Kidney (tissue), 14 donors: ENCODE data around the gene DHFR2. TPM values are rescaled to one million over a fixed set of nuclear protein-coding genes. Genes with fewer than 3 reads are reported as not detected.

Source experiments
- DNase-seq, 5 donors: peaks; one replicate each; pipeline ENCODE4 v3.0.0-alpha.2; 2013 to 2020
- FAIRE-seq: peaks from 2 replicates; lab custom pipeline; 2012; peaks lifted over from hg19 to GRCh38; lab: Jason Lieb, UNC
- H3K27ac ChIP-seq, 2 donors: one replicate each; pipeline ENCODE4 v1.7.0; 2013; ENCODE audit warnings: low read depth in 2 of 2, low read length in 2 of 2, inconsistent platforms in 1 of 2
- H3K27me3 ChIP-seq: one replicate; pipeline ENCODE4 v1.7.1; 2013; ENCODE audit warnings: low read length, inconsistent platforms; ENCODE audit not compliant: control insufficient read depth, insufficient read depth
- H3K36me3 ChIP-seq, 3 donors: one replicate each; pipeline versions ENCODE4 v1.7.0 to v1.7.1; 2013; ENCODE audit warnings: low read length in 3 of 3, control low read depth in 1 of 3, inconsistent platforms in 1 of 3; ENCODE audit not compliant: insufficient read depth in 3 of 3, control insufficient read depth in 2 of 3
- H3K4me1 ChIP-seq, 3 donors: one replicate each; pipeline versions ENCODE4 v1.7.0 to v1.7.1; 2013; ENCODE audit warnings: low read length in 3 of 3, inconsistent platforms in 1 of 3, low read depth in 1 of 3; ENCODE audit not compliant: control insufficient read depth in 2 of 3, insufficient read depth in 2 of 3
- H3K4me3 ChIP-seq, 3 donors: one replicate each; pipeline versions ENCODE4 v1.7.0 to v1.8.1; 2013; ENCODE audit warnings: low read length in 3 of 3, control low read depth in 1 of 3, inconsistent platforms in 1 of 3
- H3K9ac ChIP-seq, 3 donors: one replicate each; pipeline versions ENCODE4 v1.7.0 to v1.7.1; 2013; ENCODE audit warnings: low read length in 3 of 3, control low read depth in 1 of 3, inconsistent platforms in 1 of 3
- H3K9me3 ChIP-seq, 3 donors: one replicate each; pipeline versions ENCODE4 v1.7.0 to v1.7.1; 2013; ENCODE audit warnings: low read length in 3 of 3, control low read depth in 1 of 3, inconsistent platforms in 1 of 3; ENCODE audit not compliant: control insufficient read depth in 2 of 3, insufficient read depth in 1 of 3
- intact Hi-C: fragments of 100-400 bp; cut with DNase I; formaldehyde crosslinking; loops from one replicate; pipeline ENCODE4 v1.11.1; 2022
- polyA plus RNA-seq: library from polyadenylated mRNA; stranded (reverse); fragments of 350-450 nt; fragmentation: Illumina TruSeq; extraction: RNeasy Lipid Tissue Mini Kit (QIAGEN cat#74804); gene quantifications from one replicate; pipeline ENCODE4 v1.2.3, GENCODE V29; 2014; ENCODE audit warnings: low read depth, low replicate concordance; ENCODE audit not compliant: insufficient read depth
- total RNA-seq: library from RNA; stranded (reverse); fragmentation: NEBNext Ultra II Directional; extraction: Animal tissue kit (Norgen Biotek cat#: 25700); gene quantifications from one replicate; pipeline ENCODE4 v1.2.1, GENCODE V29; 2021
- TF ChIP-seq, protein P1 (sequence below): IDR thresholded peaks from 3 replicates; pipeline ENCODE4 v1.5.1; 2012; ENCODE audit warnings: mild to moderate bottlenecking, moderate library complexity, borderline replicate concordance; ENCODE audit not compliant: insufficient read depth; ENCODE audit errors: extremely low read depth
- donor health status: control.
- donor health status: control.
- donor health status: control.
- donor health status: control.
- donor health status: control.
- donor health status: DM: yes; HTN: yes; CAD: no.
- donor health status: Normal renal cell carcinoma (clear cell type).

The DHFR2 gene
- total and polyA plus RNA-seq, 2 donors from 2014 or later, result 4.0 to 9.9 TPM

DNA sequence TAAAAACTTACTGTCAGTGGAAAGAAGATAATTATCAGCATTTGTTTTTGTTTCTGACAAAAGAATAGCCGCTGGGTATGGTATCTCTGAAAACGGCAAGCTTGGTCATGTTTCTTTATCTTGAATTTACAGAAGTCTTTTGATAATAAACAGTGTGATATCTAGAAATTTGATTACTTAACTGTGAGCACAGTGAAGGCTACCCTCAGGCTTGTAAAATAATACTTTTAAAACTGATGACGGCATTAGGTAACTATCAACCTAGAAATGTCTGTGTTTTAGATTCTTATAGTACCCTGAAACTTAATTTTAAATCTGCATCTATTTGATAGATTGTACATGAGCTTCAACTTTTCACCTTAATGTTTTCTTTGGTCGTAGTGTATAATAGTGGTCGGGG is 43.6 kb upstream of the DHFR2 start:
- Histone ChIP-seq H3K9me3 (no peaks in the 10 kb centered on the region), H3K4me1 (no peaks in the 10 kb centered on the region), H3K4me3 (no peak overlapping the region), H3K36me3 (no peaks in the 10 kb centered on the region), H3K9ac (no peak overlapping the region), H3K27ac (no peak overlapping the region), H3K27me3 (no peaks in the 10 kb centered on the region)
- intact Hi-C loops, result no loop called here
- FAIRE-seq, result no peak
- DNase-seq, result no peak
- TF ChIP-seq, protein P1, sequence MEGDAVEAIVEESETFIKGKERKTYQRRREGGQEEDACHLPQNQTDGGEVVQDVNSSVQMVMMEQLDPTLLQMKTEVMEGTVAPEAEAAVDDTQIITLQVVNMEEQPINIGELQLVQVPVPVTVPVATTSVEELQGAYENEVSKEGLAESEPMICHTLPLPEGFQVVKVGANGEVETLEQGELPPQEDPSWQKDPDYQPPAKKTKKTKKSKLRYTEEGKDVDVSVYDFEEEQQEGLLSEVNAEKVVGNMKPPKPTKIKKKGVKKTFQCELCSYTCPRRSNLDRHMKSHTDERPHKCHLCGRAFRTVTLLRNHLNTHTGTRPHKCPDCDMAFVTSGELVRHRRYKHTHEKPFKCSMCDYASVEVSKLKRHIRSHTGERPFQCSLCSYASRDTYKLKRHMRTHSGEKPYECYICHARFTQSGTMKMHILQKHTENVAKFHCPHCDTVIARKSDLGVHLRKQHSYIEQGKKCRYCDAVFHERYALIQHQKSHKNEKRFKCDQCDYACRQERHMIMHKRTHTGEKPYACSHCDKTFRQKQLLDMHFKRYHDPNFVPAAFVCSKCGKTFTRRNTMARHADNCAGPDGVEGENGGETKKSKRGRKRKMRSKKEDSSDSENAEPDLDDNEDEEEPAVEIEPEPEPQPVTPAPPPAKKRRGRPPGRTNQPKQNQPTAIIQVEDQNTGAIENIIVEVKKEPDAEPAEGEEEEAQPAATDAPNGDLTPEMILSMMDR, result no peak

DNA sequence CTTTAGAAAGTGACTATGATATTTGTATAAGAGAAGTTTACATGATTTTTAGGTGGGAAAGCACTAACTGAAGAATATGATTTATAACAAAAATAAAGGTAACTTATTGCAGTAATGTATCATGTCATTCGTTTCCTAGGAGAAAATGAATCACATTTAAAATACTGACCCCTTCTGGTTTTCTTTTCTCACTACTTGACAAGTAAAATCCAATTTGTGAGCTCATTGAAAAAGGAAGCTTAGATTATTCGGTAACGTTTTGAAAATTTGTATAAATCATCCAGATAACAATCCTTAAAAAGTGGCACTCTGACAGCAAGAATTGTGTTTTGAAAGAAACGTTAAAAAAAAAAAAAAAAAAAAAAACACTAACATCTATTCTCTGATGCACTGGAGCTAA is 39.1 kb upstream of the DHFR2 start:
- Histone ChIP-seq H3K27me3 (no peaks in the 10 kb centered on the region), H3K9ac (no peak overlapping the region), H3K36me3 (peaks cover 0 to 5% (median 5%) of the 10 kb centered on the region in 3 donors), H3K27ac (no peak overlapping the region), H3K9me3 (no peaks in the 10 kb centered on the region), H3K4me1 (no peaks in the 10 kb centered on the region), H3K4me3 (no peak overlapping the region)
- DNase-seq, result no peak
- peak; percentile 37 for FAIRE-seq
- intact Hi-C loops, result no loop called here
- TF ChIP-seq, protein P1, result no peak

DNA sequence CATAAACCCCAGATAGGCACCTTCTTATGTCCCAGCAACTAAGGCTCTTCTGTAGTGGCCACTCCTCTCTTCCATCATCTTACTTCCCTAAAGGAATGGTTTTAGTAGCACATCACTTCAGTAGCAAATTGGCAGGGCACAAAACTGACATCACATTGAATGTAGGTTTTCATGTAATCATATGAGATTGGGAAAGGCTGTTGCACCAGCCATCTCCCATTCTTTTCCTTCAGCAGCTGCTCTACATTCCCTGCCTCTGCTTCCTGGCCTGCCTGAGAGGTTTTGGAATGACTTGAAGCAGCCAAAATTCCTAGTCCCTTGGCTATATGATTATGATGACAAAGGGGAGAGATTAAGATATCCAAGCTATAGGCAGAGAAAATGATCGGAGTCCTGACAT is 36.6 kb upstream of the DHFR2 start:
- H3K9ac ChIP-seq, result no peak overlapping the region
- TF ChIP-seq, protein P1, result no peak
- no peaks in the 10 kb centered on the region for H3K27me3 ChIP-seq
- H3K9me3 ChIP-seq, result no peaks in the 10 kb centered on the region
- no peak for DNase-seq
- H3K4me1 ChIP-seq, result no peaks in the 10 kb centered on the region
- H3K36me3 ChIP-seq, result peaks cover 0 to 14% (median 5%) of the 10 kb centered on the region in 3 donors
- no peak overlapping the region for H3K27ac ChIP-seq
- H3K4me3 ChIP-seq, result no peak overlapping the region
- FAIRE-seq, result no peak
- intact Hi-C loops, result no loop called here

DNA sequence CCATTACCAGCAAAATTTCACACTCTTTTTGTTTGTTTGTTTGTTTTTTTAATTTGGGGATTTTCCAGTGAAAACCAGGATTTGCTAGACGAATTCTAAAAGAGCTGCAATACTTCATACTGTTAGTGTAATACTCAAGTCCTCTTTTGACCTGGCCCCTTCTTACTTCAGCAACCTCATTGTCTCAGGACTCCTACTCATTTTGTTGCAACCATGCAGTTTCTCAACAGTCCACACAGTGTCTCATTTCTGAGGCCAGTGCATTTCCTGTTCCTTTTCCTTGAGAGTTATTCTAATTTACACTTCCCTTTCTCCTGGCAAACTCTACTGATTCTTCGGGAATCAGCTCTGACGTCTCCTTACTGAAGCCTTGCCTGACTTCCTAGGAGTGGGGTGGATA is 35.7 kb upstream of the DHFR2 start:
- intact Hi-C loops, result no loop called here
- no peak for FAIRE-seq
- peaks cover 0 to 14% (median 5%) of the 10 kb centered on the region in 3 donors for H3K36me3 ChIP-seq

More for the DNA sequence above, 35.7 kb upstream of the DHFR2 start:
- DNase-seq, result no peak
- TF ChIP-seq, protein P1, result no peak
- H3K9me3 ChIP-seq, result no peaks in the 10 kb centered on the region
- no peaks in the 10 kb centered on the region for H3K4me1 ChIP-seq
- H3K4me3 ChIP-seq, result no peak overlapping the region
- no peaks in the 10 kb centered on the region for H3K27me3 ChIP-seq
- no peak overlapping the region for H3K27ac ChIP-seq
- no peak overlapping the region for H3K9ac ChIP-seq
